Thyroid gland (tissue), 4 donors: ENCODE results near the gene ASIC2. TPM values are rescaled to one million over a fixed set of nuclear protein-coding genes. Genes with fewer than 3 reads are reported as not detected.

Experiments
- DNase-seq, 2 donors: peaks; one replicate each; pipeline ENCODE4 v3.0.0-alpha.2; 2019
- H3K27ac ChIP-seq, 3 donors: fragments of 200-600 bp; sonication (generic); 1 replicate in 2 of 3; 2 replicates in 1 of 3; pipeline ENCODE4 v1.5.1; 2016 to 2019; ENCODE audit warnings: mild to moderate bottlenecking in 1 of 3, moderate library complexity in 1 of 3
- H3K27me3 ChIP-seq: fragments of 200-600 bp; sonication (generic); one replicate; pipeline ENCODE4 v1.5.1; 2019
- H3K36me3 ChIP-seq, 2 donors: fragments of 200-600 bp; sonication (generic); one replicate each; pipeline ENCODE4 v1.5.1; 2016 to 2019
- H3K4me1 ChIP-seq, 2 donors: fragments of 200-600 bp; sonication (generic); one replicate each; pipeline ENCODE4 v1.5.1; 2017 to 2019
- H3K4me3 ChIP-seq, 3 donors: fragments of 200-600 bp; sonication (generic); replicated peaks in 1 of 3; 1 replicate in 2 of 3; 2 replicates in 1 of 3; pipeline ENCODE4 v1.5.1; 2016; ENCODE audit warnings: mild to moderate bottlenecking in 1 of 3
- H3K9me3 ChIP-seq: fragments of 200-600 bp; sonication (generic); one replicate; pipeline ENCODE4 v1.5.1; 2017
- POLR2A ChIP-seq, 2 donors: fragments of 450-650 bp; IDR thresholded peaks; one replicate each; pipeline ENCODE4 v1.6.1; 2017; ENCODE audit warnings: antibody characterized with exemption in 2 of 2, mild to moderate bottlenecking in 2 of 2, moderate library complexity in 1 of 2
- WGBS, 2 donors: methylation state at CpG; one replicate each; pipeline ENCODE4 v1.1.5; 2017; 5-methylcytosine and 5-hydroxymethylcytosine counted together
- intact Hi-C: fragments of 100-400 bp; cut with DNase I; formaldehyde crosslinking; loops from one replicate; pipeline ENCODE4 v1.15.1; 2023
- total RNA-seq, 4 donors: library from RNA; depleted of rRNA; stranded (reverse); fragments of >200 nt; gene quantifications; one replicate each; pipeline ENCODE4 v1.2.3, GENCODE V29; 2016
- TF ChIP-seq, protein P1 (sequence below), 6 experiments: fragments of 200-600 bp in 3 of 6; fragments of 450-650 bp in 3 of 6; sonication (generic) in 3 of 6; IDR thresholded peaks; one replicate each; pipeline ENCODE4 v1.5.1; 2016 to 2019; ENCODE audit warnings: antibody characterized with exemption in 6 of 6, mild to moderate bottlenecking in 2 of 6, inconsistent platforms in 1 of 6, moderate library complexity in 1 of 6

ASIC2 gene
- total RNA-seq, 4 donors from 2014 or later, result not detected

DNA sequence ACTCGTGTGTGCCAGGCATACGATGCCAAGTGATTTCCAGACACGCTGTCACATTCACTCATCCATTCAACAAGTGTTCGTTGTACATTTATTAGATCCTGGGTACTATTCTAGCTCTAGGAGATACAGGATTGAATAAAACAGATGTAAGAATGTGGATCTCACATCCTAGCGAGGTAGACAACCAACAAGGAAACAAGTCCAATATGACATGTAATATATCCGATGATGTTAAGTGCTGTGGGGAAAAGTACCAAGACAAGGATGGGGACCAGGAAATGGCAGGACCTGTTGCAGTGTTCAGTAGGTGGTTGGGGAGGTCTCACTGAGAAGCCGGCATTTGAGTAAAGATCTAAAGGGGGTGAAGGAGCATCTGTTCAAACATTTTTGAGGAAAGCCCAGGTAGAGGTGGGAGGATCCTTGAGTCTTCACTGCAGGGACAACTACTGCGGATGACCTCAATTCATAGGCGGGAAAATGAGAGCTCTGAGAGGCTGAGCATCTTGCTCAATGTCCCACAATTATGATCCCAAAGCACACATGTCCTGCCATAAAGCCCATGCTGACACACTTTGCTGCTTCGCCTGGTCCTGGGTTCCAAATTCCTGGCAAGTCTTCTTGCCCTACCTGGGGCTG is 129.4 kb downstream of the ASIC2 start:
- Histone ChIP-seq H3K27ac (no peak overlapping the region), H3K9me3 (no peaks in the 10 kb centered on the region), H3K4me3 (no peak overlapping the region), H3K36me3 (no peaks in the 10 kb centered on the region), H3K4me1 (peaks cover 0 to 5% of the 10 kb centered on the region in 2 donors), H3K27me3 (no peaks in the 10 kb centered on the region)
- intact Hi-C loops, result no loop called here
- TF ChIP-seq, protein P1, sequence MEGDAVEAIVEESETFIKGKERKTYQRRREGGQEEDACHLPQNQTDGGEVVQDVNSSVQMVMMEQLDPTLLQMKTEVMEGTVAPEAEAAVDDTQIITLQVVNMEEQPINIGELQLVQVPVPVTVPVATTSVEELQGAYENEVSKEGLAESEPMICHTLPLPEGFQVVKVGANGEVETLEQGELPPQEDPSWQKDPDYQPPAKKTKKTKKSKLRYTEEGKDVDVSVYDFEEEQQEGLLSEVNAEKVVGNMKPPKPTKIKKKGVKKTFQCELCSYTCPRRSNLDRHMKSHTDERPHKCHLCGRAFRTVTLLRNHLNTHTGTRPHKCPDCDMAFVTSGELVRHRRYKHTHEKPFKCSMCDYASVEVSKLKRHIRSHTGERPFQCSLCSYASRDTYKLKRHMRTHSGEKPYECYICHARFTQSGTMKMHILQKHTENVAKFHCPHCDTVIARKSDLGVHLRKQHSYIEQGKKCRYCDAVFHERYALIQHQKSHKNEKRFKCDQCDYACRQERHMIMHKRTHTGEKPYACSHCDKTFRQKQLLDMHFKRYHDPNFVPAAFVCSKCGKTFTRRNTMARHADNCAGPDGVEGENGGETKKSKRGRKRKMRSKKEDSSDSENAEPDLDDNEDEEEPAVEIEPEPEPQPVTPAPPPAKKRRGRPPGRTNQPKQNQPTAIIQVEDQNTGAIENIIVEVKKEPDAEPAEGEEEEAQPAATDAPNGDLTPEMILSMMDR (IDR thresholded peaks at IDR 0.05), result no peak
- TF ChIP-seq POLR2A (IDR thresholded peaks at IDR 0.05), result no peak
- DNase-seq, result no peak
- WGBS, 2 donors, result 84% methylated on average over 10 of the region's 10 CpGs

DNA sequence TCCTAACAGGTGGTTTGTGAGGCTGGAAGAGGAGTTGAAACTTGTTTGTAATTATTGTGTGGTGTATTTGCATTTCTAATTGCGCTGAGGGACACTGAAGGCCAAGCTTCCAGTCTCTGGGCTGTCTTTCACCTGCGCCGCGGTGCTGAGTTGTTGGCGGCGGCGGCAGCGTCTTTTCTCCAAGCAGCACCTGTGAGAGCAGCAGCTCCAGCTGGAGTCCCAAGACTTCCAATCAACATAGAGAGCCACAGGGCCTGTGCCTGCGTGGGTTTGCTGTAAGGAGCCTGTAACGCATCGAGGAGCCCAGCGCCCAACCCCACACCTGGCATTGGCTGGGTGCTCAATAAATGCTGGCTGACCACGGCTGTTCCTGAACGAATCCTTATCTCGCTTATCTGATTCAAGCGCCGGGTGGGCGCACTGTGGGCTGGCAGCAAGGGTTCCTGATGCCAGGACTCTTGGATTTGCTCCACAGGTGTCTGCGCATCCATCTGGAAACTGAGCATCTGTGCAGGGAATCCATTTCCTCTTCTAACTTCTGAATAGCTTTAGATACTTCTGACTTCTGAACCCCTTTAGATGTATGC is 138.1 kb downstream of the ASIC2 start:
- WGBS, 2 donors, result 58 to 79% methylated on average over 15 of the region's 19 CpGs
- no peaks in the 10 kb centered on the region for H3K36me3 ChIP-seq
- TF ChIP-seq POLR2A (IDR thresholded peaks at IDR 0.05), result no peak
- TF ChIP-seq, protein P1 (IDR thresholded peaks at IDR 0.05), result no peak
- no peaks in the 10 kb centered on the region for H3K27me3 ChIP-seq
- no peak overlapping the region for H3K4me3 ChIP-seq
- no peak for DNase-seq
- intact Hi-C loops, result no loop called here
- H3K27ac ChIP-seq, result no peak overlapping the region
- no peaks in the 10 kb centered on the region for H3K4me1 ChIP-seq
- no peaks in the 10 kb centered on the region for H3K9me3 ChIP-seq

DNA sequence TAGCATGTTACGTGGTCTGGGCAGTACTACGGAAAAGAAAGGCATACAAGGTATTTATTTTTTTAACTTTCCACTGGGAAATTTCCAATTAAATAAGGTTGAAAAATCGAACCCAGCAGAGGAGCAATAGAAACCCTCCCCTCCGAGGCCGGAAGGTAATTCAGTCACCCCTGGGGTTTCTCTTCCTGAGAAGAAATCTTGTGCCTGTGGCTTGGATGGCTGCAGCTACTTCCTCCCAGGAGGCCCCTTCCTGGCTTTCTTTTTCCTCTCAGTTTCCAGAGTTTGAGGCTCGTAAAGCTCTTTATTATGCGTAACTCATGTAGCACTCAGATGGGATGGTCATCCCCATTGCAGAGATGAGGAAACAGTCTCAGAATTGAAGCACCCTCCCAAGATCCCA is 140.3 kb downstream of the ASIC2 start:
- TF ChIP-seq, protein P1 (IDR thresholded peaks at IDR 0.05), result no peak
- no peak for TF ChIP-seq POLR2A (IDR thresholded peaks at IDR 0.05)
- Histone ChIP-seq H3K36me3 (no peaks in the 10 kb centered on the region), H3K4me1 (no peaks in the 10 kb centered on the region), H3K9me3 (no peaks in the 10 kb centered on the region), H3K4me3 (no peak overlapping the region), H3K27ac (no peak overlapping the region), H3K27me3 (no peaks in the 10 kb centered on the region)
- no peak for DNase-seq
- intact Hi-C loops, result no loop called here
- WGBS, 2 donors, result 45 to 51% methylated on average over 7 of the region's 7 CpGs

DNA sequence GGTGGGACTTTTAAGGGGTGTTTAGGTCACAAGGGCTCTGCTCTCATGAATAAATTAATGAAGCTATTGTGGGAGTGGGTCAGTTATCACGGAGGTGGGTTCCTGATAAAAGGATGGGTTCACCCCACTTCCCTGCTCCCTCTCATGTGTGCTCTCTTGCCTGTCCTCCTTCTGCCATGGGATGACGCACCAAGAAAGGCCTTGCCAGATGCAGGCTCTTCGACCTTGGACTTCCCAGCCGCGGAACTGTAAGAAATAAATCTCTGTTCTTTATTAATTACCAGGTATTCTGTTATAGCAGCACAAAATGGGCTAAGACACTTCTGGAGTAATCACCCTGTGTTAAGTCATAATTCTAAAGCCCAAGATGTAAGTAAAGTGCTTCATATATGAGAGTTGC is 141.5 kb downstream of the ASIC2 start:
- intact Hi-C loops, result no loop called here
- TF ChIP-seq, protein P1 (IDR thresholded peaks at IDR 0.05), result no peak
- no peak for TF ChIP-seq POLR2A (IDR thresholded peaks at IDR 0.05)
- Histone ChIP-seq H3K9me3 (no peaks in the 10 kb centered on the region), H3K27me3 (no peaks in the 10 kb centered on the region), H3K4me1 (no peaks in the 10 kb centered on the region), H3K36me3 (no peaks in the 10 kb centered on the region), H3K27ac (no peak overlapping the region), H3K4me3 (no peak overlapping the region)
- no peak for DNase-seq
- 88 to 96% methylated on average over 5 of the region's 5 CpGs for WGBS, 2 donors

DNA sequence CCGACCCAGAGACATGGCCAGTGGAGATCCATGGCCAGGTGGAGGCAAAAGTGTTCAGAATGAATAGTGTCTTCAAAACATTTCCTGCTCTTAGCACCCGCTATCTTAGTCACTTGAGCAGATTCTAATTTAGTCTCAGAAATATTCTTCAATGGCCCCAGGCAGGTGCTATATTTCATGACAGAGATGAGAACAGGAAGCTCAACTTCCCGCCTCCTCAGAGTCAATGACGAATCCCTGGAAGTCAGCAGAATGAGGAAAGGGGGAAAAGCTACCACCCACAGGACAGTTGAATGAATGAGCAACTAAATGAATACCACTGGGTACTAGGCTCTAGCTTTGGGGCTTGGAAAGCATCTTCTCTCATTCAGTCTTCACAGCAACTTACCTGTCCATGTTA is 147.2 kb downstream of the ASIC2 start:
- no peaks in the 10 kb centered on the region for H3K36me3 ChIP-seq
- H3K27ac ChIP-seq, result no peak overlapping the region
- H3K9me3 ChIP-seq, result no peaks in the 10 kb centered on the region
- H3K27me3 ChIP-seq, result no peaks in the 10 kb centered on the region
- no peak overlapping the region for H3K4me3 ChIP-seq
- TF ChIP-seq POLR2A (IDR thresholded peaks at IDR 0.05), result no peak
- TF ChIP-seq, protein P1 (IDR thresholded peaks at IDR 0.05), result no peak
- WGBS, 2 donors, result 68 to 81% methylated on average over 4 of the region's 4 CpGs
- no peaks in the 10 kb centered on the region for H3K4me1 ChIP-seq
- intact Hi-C loops, result no loop called here
- DNase-seq, result no peak
